AG04449 (cell line): ENCODE measurements around the gene LIPT1.
"Not testable (repeated sequence)": the region's sequence is repeated elsewhere in the genome, so short reads cannot be mapped to it uniquely, and the experiment has no call there.

Source experiments
- CTCF ChIA-PET: fragments of 350-600 bp; formaldehyde crosslinking; extraction: SDS; loops from one replicate; lab custom pipeline; 2021; ENCODE audit warnings: antibody characterized with exemption; lab: Yijun Ruan, JAX
- POLR2A ChIA-PET: fragments of 400-600, 350-600 bp; formaldehyde crosslinking; extraction: SDS; loops from one replicate; lab custom pipeline; 2020; ENCODE audit warnings: antibody characterized with exemption, inconsistent platforms; lab: Yijun Ruan, JAX
- DNase-seq: peaks from one replicate; pipeline ENCODE4 v3.0.0-alpha.2; 2010; ENCODE audit warnings: low read depth, low spot score
- H3K4me3 ChIP-seq: 2 replicates; pipeline ENCODE4 v1.5.1; 2011; ENCODE audit warnings: low read depth, mild to moderate bottlenecking, control low read depth, low read length
- CTCF ChIP-seq: IDR thresholded peaks from one replicate; pipeline ENCODE4 v1.5.1; 2011; ENCODE audit warnings: mild to moderate bottlenecking, moderate library complexity, low read length, control low read depth, inconsistent platforms; ENCODE audit not compliant: insufficient read depth; ENCODE audit errors: missing control alignments

LIPT1 gene

GRCh38 chr2:99154643-99155536 lies at the start of gene LIPT1, which contains the start of gene TSGA10:
Gene LIPT1 (plus strand): TSS chr2:99154967. CDS start chr2:99161958, 6,991 bp downstream.
Gene TSGA10 (minus strand): TSS chr2:99154942. CDS start chr2:99109439, 45,503 bp downstream.
- ChIA-PET CTCF (interaction anchor here (0.8 to 1.4 kb wide), 3 partner anchors 25 to 506 kb away, joined by 3 to 4 read pairs (median 3); partner anchors contain the start of gene EIF5B), POLR2A (interaction anchor here (1.3 kb wide), 1 partner anchor 12 kb away, joined by 3 read pairs; no protein-coding TSS in a partner anchor)
- peak; percentile 9 for TF ChIP-seq CTCF
- peak; percentile 29 for DNase-seq
- H3K4me3 ChIP-seq = peak within 1 kb of the TSS; percentile 84

- no peak overlapping the region for H3K4me3 ChIP-seq
- ChIA-PET CTCF (no interaction called here), POLR2A (no interaction called here)
- DNase-seq = no peak
- TF ChIP-seq CTCF = no peak
These were observed 47.9 kb upstream of the LIPT1 start for GRCh38 chr2:99106913-99107312.

- ChIA-PET CTCF (no interaction called here), POLR2A (no interaction called here)
- no peak for TF ChIP-seq CTCF
- no peak for DNase-seq
- no peak overlapping the region for H3K4me3 ChIP-seq
These were observed 43.5 kb upstream of the LIPT1 start for GRCh38 chr2:99111236-99111635.

GRCh38 chr2:99111945-99112344 lies 42.8 kb upstream of the LIPT1 start:
- POLR2A ChIA-PET = no interaction called here

GRCh38 chr2:99112617-99113016 lies 42.1 kb upstream of the LIPT1 start:
- H3K4me3 ChIP-seq = no peak overlapping the region
- TF ChIP-seq CTCF = no peak
- DNase-seq = no peak
- CTCF ChIA-PET = no interaction called here
- POLR2A ChIA-PET = no interaction called here

More at GRCh38 chr2:99111945-99112344, 42.8 kb upstream of the LIPT1 start:
- DNase-seq = no peak
- TF ChIP-seq CTCF = no peak
- CTCF ChIA-PET = no interaction called here
- H3K4me3 ChIP-seq = no peak overlapping the region

GRCh38 chr2:99127981-99128380 lies 26.8 kb upstream of the LIPT1 start:
- POLR2A ChIA-PET = no interaction called here
- no peak for TF ChIP-seq CTCF
- no peak for DNase-seq
- H3K4me3 ChIP-seq = no peak overlapping the region
- CTCF ChIA-PET = interaction anchor here (0.8 kb wide), 1 partner anchor 20 kb away, joined by 3 read pairs; no protein-coding TSS in a partner anchor

- H3K4me3 ChIP-seq, POLR2A ChIA-PET, DNase-seq, CTCF ChIA-PET: not testable (repeated sequence)
These were observed 19.7 kb upstream of the LIPT1 start for GRCh38 chr2:99135044-99135556.
